Anterior cingulate cortex (tissue), 58 donors: ENCODE measurements around the gene UBASH3A.
A peak's percentile ranks its signal among the peaks of the same experiment; 100 is the strongest.
"Not testable (repeated sequence)": the region's sequence is repeated elsewhere in the genome, so short reads cannot be mapped to it uniquely, and the experiment has no call there.

ENCODE experiments used
- DNase-seq, 58 donors: peaks; one replicate each; lab custom pipeline; 2025; lab: John Stamatoyannopoulos, UW

The UBASH3A gene

GRCh38 chr21:42406866-42407265 is 3.2 kb downstream of the UBASH3A start:
- DNase-seq: no peak

- DNase-seq: no peak
These were observed 3.8 kb downstream of the UBASH3A start for GRCh38 chr21:42407476-42407875.

- DNase-seq: not testable (repeated sequence)
These were observed 5.0 kb downstream of the UBASH3A start for GRCh38 chr21:42408718-42409117.

GRCh38 chr21:42409366-42409765 is 5.7 kb downstream of the UBASH3A start:
- DNase-seq: no peak

- no peak for DNase-seq
These were observed 7.6 kb downstream of the UBASH3A start for GRCh38 chr21:42411197-42411869.

- no peak for DNase-seq
These were observed 8.4 kb downstream of the UBASH3A start for GRCh38 chr21:42411891-42412635.

- DNase-seq: no peak
These were observed 8.9 kb downstream of the UBASH3A start for GRCh38 chr21:42412636-42412933.

GRCh38 chr21:42413093-42413492 is 9.4 kb downstream of the UBASH3A start:
- no peak for DNase-seq

- peak in 1 of 58 donors; percentile 14 for DNase-seq
These were observed 9.8 kb downstream of the UBASH3A start for GRCh38 chr21:42413500-42413899.

- no peak for DNase-seq
These were observed 10.4 kb downstream of the UBASH3A start for GRCh38 chr21:42414066-42414465.

GRCh38 chr21:42414553-42414927 is 10.8 kb downstream of the UBASH3A start:
- DNase-seq: no peak

GRCh38 chr21:42414928-42415769 is 11.4 kb downstream of the UBASH3A start:
- peak in 11 of 58 donors; percentile 1 to 32 (median 16) for DNase-seq

GRCh38 chr21:42417533-42417932 is 13.8 kb downstream of the UBASH3A start:
- no peak for DNase-seq

GRCh38 chr21:42418886-42419285 is 15.2 kb downstream of the UBASH3A start:
- DNase-seq: no peak

GRCh38 chr21:42419845-42420244 is 16.1 kb downstream of the UBASH3A start:
- no peak for DNase-seq

GRCh38 chr21:42421018-42421793 is 17.5 kb downstream of the UBASH3A start:
- DNase-seq: no peak

GRCh38 chr21:42423197-42423675 is 19.5 kb downstream of the UBASH3A start:
- DNase-seq: no peak

- DNase-seq: no peak
These were observed 20.0 kb downstream of the UBASH3A start for GRCh38 chr21:42423685-42424084.

- DNase-seq: no peak
These were observed 21.3 kb downstream of the UBASH3A start for GRCh38 chr21:42424914-42425541.

- DNase-seq: no peak
These were observed 21.9 kb downstream of the UBASH3A start for GRCh38 chr21:42425591-42425990.
